Subcutaneous adipose tissue (tissue), 4 donors: ENCODE data around the gene AUNIP. TPM values are rescaled to one million over a fixed set of nuclear protein-coding genes. Genes with fewer than 3 reads are reported as not detected.

Source experiments
- CTCF ChIP-seq: fragments of 450-650 bp; IDR thresholded peaks from one replicate; pipeline ENCODE4 v1.5.1; 2016; ENCODE audit warnings: low read depth, mild to moderate bottlenecking, control low read depth, antibody characterized with exemption, moderate library complexity
- total RNA-seq, 4 donors: library from RNA; depleted of rRNA; stranded (reverse); fragments of >200 nt; gene quantifications; one replicate each; pipeline ENCODE4 v1.1.0, GENCODE V29; 2016

AUNIP gene
- total RNA-seq, 4 donors from 2014 or later = 1.9 TPM; not detected in 3

DNA sequence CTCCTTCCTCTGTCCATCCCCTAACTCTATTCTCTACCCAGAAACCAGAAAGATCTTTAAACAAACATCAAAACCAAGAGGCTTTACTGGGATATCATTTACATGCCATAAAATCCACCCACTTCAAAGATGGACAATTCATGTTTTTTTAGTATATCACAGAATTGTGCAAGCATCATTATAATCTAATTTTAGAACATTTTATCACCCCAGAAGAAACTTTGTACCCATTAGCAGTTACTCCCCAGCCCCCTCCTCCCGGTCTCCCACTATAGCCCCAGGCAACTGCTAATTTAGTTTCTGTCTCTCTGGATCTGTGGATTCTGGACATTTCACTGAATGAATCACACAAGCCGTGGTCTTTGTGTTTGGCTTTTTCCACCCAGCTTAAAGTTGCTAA is 64.0 kb downstream of the AUNIP start:
- TF ChIP-seq CTCF = no peak

- no peak for TF ChIP-seq CTCF
Observed at GRCh38 chr1:25794325-25794724, 64.9 kb downstream of the AUNIP start.

- TF ChIP-seq CTCF = no peak
Observed at GRCh38 chr1:25793585-25794170, 65.6 kb downstream of the AUNIP start.

GRCh38 chr1:25792115-25792514 is 67.1 kb downstream of the AUNIP start:
- TF ChIP-seq CTCF = no peak

DNA sequence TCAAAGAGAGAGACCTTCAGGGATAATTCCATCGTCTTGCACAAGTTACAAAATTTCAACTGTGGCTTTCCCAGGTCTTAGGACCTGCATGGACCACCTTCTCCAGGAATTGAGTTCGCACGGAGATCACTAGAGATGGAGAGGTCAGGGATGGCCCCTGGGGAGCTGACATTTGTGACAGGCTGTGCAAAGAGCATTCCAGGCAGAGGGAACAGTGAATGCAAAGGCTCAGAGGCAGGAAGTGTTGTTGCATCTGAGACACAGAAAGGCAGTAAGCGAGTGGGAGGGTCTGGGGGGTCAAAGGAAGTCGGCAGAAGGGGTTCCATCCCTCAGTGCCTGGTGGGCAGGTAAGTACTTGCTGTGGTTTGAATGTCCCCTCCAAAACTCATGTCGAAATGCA is 68.8 kb downstream of the AUNIP start:
- no peak for TF ChIP-seq CTCF

DNA sequence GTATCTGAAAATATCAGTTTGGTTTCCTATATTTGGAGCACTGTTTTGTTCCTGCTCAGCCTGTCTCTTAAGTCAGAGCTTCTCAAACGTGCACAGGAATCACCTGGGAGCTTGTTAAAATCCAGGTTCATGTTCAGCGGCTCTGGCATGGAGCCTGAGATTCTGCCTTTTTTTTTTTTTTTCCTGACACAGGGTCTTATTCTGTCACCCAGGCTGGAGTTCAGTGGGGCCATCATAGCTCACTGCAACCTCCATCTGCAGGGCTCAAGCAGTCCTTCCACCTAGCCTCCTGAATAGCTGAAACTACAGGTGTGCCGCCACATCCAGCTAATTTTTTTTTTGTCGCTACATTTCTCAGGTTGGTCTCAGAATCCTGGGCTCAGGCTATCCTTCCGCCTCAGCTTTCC is 71.5 kb downstream of the AUNIP start:
- TF ChIP-seq CTCF = no peak

GRCh38 chr1:25786887-25787759 is 72.1 kb downstream of the AUNIP start:
- TF ChIP-seq CTCF = no peak
